HG02840 (cell line): ENCODE data around the gene HCFC1R1.

Experiments used
- ATAC-seq: cut with Tn5 transposase; IDR thresholded peaks from one replicate; pipeline ENCODE4 v1.9.1; 2021; ENCODE audit warnings: mild to moderate bottlenecking, moderate library complexity, moderate number of reproducible peaks; ENCODE audit not compliant: unreplicated experiment, low FRiP score

HCFC1R1 gene

DNA sequence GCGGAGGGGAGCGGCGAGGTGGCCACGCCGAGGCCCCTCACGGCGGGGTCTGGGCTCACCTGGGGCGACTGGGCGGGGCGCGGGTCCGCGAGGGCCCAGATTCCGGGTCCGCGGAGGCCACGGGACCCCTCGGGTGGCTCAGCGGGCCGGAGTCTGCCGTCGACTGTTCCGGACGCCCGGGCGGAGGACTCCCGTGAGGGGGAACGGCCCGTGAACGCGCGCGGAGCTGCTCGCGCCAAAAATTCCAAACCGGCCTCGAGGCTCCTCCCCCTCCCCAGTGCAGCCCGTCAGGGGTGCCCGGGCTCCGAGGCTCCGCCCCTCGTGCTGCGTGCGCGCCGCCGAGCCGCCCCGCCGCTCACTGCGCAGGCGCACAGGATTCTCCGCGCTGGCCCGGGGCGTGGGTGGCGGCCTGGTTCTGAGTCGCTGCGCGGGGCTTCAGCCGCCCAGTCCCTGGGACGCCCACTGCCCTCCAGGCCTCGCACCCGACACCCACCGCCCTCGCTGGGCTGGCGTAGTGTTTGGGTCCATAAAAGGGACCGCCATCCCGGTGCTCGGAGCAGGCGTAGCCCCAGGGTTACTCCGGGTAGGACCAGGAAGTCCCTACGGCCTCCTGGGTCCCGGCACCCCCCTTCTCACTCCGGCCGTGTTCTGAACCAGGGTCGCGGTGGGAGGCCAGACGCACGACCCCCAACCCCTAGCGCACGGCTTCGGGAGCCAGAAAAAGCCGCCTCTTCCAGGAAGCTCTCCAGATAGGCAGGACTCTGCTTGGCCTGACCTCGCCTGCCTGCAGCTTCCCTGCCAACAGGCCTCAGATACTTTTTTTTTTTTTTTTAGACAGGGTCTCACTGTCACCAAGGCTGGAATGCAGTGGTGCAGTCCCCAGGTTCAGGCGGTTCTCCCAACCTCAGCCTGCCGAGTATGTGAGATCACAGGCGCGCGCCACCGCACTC is 43.2 kb downstream of the HCFC1R1 start, which contains the start of gene PKMYT1:
Gene PKMYT1 (minus strand): TSS at position 220 of the 950 bp plus-strand sequence. CDS start 789 bp downstream, outside the sequence.
- peak; percentile 71 for ATAC-seq

DNA sequence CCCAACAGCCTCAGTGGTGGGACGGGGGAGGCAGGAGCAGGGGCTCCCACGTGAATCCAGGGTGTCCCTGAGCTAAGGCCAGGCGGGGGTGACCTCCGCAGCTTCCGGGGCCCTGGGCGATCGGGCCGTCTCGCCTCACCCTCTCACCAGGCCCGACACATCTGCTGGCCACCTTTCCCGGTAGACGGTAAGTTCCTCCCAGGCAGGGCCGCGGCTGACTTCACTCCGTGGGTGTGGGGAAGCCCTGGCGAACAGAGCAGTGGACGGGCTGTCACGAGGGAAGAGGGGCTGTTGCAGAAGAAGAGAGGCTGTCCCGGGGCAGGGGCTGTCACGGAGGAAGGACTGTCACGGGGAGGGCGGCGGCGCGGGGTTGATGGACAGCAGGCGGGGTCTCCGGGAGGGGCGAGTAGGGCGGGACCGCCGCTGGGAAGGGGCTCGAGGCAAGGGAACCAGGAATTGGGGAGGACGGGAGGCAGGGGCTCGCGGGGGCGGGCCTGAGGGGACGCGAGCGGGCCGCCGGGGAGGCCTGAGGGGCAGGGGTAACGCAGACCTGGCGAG is 44.0 kb downstream of the HCFC1R1 start:
- ATAC-seq = peak; percentile 1

- no peak for ATAC-seq
Observed at GRCh38 chr16:2977440-2977839, 46.3 kb downstream of the HCFC1R1 start.

DNA sequence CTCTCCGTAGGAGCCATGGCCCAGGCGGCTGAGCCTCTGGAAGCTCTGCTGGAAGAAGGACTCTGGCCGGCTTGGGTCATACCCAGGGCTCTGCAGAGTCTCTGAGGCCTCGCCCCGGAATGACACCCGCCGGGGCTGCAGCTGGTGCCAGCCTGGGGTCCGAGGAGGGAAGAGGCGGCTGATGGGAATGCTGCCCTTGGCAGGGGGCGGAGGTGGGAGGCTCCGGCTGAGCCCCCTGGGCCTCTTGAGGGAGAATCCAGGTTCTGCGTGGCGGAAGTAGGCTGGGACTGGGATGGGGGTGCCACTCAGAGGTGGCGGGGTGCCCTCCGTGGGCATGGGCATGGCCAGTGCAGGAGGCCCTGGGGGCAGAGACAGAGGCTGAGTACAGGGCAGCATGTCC is 47.1 kb downstream of the HCFC1R1 start:
- ATAC-seq = no peak

DNA sequence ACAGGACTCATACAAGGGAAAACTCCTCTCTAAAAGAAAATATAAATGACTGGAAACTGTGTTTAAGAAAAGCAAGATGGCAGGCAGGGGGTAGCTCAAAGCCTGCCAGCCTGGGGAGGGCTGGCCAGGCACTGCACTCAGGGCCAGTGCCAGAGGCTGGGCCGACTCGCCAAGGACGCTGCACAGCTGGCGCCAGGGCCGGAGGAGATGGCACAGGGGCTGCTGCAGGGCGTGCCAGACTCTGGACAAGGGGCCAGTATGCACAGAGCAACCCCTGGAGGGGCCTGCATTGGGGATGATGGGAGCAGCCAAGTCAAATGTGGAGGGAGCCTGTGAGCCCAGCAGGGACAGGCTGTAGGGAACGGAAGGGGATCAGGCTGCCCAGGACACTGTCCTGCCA is 47.5 kb downstream of the HCFC1R1 start:
- ATAC-seq = no peak

GRCh38 chr16:2975161-2975795 is 48.5 kb downstream of the HCFC1R1 start:
- ATAC-seq = no peak

DNA sequence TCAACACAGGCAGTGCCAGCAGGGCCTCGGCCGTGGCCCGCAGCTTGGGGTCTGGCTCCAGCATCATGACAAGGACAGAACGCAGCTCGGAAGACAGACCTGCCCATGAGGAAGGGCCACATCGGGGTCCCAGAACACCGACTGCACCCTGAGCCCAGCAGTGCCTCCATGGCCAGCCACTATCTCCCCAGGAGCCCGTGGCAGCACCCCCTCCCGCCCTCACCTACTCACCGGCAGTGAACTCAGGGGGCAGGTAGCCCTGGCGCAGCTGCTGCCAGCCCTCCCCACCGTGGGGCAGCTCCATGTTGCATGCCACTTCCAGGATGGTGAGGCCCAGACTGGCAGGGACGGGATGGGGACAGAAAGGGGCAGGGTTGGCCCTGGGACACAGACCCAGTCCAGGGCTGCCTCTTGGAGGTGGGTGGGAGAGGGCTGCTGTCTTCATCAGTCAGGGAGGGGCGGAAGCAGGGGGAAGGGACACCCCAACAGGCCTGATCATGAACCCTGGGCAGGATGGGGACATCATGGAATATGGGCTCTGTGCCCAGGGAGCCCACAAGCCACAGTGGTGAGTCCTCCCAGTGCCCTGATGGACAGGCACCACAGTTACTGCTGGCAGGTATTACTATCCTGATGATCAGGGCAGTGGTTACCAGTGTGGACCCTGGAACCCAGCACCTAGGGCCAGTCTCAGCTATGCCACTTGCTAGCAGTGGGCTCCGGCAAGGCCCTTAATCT is 49.3 kb downstream of the HCFC1R1 start:
- ATAC-seq = no peak

DNA sequence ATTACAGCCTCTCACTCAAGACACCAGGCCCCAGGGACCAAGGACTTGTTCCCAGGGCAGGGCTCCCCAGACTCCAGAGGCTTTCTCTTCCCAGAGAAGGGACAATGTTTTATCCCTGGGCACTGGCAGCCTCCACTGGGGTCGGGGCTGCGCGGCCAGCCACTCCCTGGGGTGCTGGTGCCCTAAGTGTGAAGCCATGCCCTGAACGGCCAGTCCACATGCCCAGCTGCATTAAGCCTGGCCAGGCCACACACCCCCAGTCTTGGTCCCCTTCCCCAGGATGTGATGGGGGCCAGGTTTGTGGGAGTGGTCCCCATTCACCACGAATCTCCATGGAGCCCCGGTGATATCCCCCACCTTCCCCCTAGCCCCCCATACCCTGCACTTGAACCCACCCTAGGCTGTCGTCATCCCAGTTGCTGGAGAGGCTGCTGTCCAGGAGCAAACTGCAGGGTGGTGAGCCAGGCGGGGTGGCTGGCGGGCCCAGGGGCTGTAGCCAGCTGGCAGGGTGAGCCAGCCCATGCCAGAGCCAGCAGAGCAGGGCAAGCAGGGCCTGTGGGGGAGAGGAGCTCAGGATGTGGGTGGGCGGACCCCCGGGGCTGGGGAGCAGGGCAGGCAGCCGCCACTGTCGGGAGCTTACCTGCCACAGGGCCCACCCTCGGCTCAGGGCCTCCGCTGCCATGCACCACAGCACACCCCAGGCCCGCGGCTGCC is 50.0 kb downstream of the HCFC1R1 start:
- no peak for ATAC-seq

- no peak for ATAC-seq
Observed at GRCh38 chr16:2973093-2973492, 50.6 kb downstream of the HCFC1R1 start.
